C4-2B (cell line): ENCODE results near the gene SLC22A13.

Source experiments
- ZFX ChIP-seq: fragments of 450-650 bp; IDR thresholded peaks from 2 replicates; pipeline ENCODE4 v1.6.1; 2017
- TF ChIP-seq, protein P1 (sequence below): fragments of 450-650 bp; conservative IDR thresholded peaks from 2 replicates; pipeline ENCODE4 v1.5.1; 2017; ENCODE audit warnings: mild to moderate bottlenecking

DNA sequence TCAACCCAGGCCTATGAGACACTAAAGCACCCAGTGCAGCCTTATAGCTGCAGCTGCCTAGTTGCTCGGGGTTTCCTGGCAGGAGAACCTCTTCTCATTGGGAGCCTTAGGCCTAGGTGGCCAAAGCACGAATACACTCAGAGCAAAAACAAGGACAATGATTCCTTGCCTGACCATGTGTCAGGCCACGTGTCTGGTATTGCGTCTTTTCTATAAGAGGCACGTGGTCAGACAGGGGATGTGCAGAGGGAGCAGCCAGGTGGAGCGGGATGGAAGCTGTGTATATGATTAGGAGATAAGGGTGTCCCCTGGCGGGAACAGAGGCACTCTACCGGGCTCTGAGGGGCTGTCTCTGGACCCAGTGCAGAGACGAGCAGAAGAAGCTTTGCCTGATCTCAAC is 42.8 kb downstream of the SLC22A13 start:
- TF ChIP-seq, protein P1, sequence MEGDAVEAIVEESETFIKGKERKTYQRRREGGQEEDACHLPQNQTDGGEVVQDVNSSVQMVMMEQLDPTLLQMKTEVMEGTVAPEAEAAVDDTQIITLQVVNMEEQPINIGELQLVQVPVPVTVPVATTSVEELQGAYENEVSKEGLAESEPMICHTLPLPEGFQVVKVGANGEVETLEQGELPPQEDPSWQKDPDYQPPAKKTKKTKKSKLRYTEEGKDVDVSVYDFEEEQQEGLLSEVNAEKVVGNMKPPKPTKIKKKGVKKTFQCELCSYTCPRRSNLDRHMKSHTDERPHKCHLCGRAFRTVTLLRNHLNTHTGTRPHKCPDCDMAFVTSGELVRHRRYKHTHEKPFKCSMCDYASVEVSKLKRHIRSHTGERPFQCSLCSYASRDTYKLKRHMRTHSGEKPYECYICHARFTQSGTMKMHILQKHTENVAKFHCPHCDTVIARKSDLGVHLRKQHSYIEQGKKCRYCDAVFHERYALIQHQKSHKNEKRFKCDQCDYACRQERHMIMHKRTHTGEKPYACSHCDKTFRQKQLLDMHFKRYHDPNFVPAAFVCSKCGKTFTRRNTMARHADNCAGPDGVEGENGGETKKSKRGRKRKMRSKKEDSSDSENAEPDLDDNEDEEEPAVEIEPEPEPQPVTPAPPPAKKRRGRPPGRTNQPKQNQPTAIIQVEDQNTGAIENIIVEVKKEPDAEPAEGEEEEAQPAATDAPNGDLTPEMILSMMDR = no peak
- no peak for TF ChIP-seq ZFX
